Liver (tissue), 3 donors: ENCODE results near the gene RGS3.

ENCODE experiments used
- CTCF ChIP-seq: fragments of 150-350 bp; IDR thresholded peaks from 2 replicates; pipeline ENCODE4 v1.5.1; 2017; ENCODE audit warnings: improper control_type of control experiment, low read depth, low read length; ENCODE audit not compliant: missing input control
- JUND ChIP-seq, 2 donors: IDR thresholded peaks; 2 replicates each; pipeline ENCODE4 v1.6.1; 2016; ENCODE audit warnings: antibody characterized with exemption in 2 of 2
- REST ChIP-seq: IDR thresholded peaks from 2 replicates; pipeline ENCODE4 v1.6.1; 2016; ENCODE audit warnings: antibody characterized with exemption, mild to moderate bottlenecking
- RXRA ChIP-seq, 2 donors: IDR thresholded peaks; 2 replicates each; pipeline ENCODE4 v1.6.1; 2017 to 2018; ENCODE audit warnings: antibody characterized with exemption in 2 of 2, mild to moderate bottlenecking in 1 of 2
- donor health status: healthy.
- donor health status: healthy.

GRCh38 chr9:113590389-113590788 is 126.9 kb downstream of the RGS3 start:
- TF ChIP-seq CTCF (no peak), REST (no peak), RXRA (IDR thresholded peaks at IDR 0.05) (no peak), JUND (IDR thresholded peaks at IDR 0.05) (no peak)
